Suprapubic skin (tissue), 4 donors: ENCODE measurements around the gene SEMA6B. TPM values are rescaled to one million over a fixed set of nuclear protein-coding genes. Genes with fewer than 3 reads are reported as not detected.

ENCODE experiments used
- DNase-seq, 2 donors: peaks; one replicate each; pipeline ENCODE4 v3.0.0-alpha.2; 2019; ENCODE audit warnings: low spot score in 2 of 2
- H3K27ac ChIP-seq: fragments of 200-600 bp; sonication (generic); one replicate; pipeline ENCODE4 v1.5.1; 2019
- H3K27me3 ChIP-seq: fragments of 200-600 bp; sonication (generic); one replicate; pipeline ENCODE4 v1.5.1; 2019
- H3K36me3 ChIP-seq: fragments of 200-600 bp; sonication (generic); one replicate; pipeline ENCODE4 v1.5.1; 2019
- H3K4me1 ChIP-seq: fragments of 200-600 bp; sonication (generic); one replicate; pipeline ENCODE4 v1.5.1; 2019
- H3K4me3 ChIP-seq: fragments of 200-600 bp; sonication (generic); one replicate; pipeline ENCODE4 v1.5.1; 2019; ENCODE audit warnings: mild to moderate bottlenecking
- H3K9me3 ChIP-seq: fragments of 200-600 bp; sonication (generic); one replicate; pipeline ENCODE4 v1.5.1; 2019
- EP300 ChIP-seq: sonication (generic); formaldehyde crosslinking; IDR thresholded peaks from one replicate; pipeline ENCODE4 v1.6.1; 2017; ENCODE audit warnings: antibody characterized with exemption
- POLR2A ChIP-seq, 2 donors: fragments of 450-650 bp; IDR thresholded peaks; one replicate each; pipeline ENCODE4 v1.6.1; 2017; ENCODE audit warnings: antibody characterized with exemption in 2 of 2, mild to moderate bottlenecking in 2 of 2, moderate library complexity in 2 of 2
- POLR2AphosphoS5 ChIP-seq, 3 donors: sonication (generic); formaldehyde crosslinking; IDR thresholded peaks; one replicate each; pipeline ENCODE4 v1.6.1; 2017; ENCODE audit warnings: antibody characterized with exemption in 3 of 3
- WGBS: methylation state at CpG from one replicate; pipeline ENCODE4 v1.1.5; 2018; 5-methylcytosine and 5-hydroxymethylcytosine counted together
- total RNA-seq, 4 donors: library from RNA; depleted of rRNA; stranded (reverse); fragments of >200 nt; gene quantifications; one replicate each; pipeline ENCODE4 v1.1.0, GENCODE V29; 2016
- TF ChIP-seq, protein P1 (sequence below), 2 donors: fragments of 200-600 bp in 1 of 2; fragments of 450-650 bp in 1 of 2; sonication (generic) in 1 of 2; IDR thresholded peaks; one replicate each; pipeline ENCODE4 v1.5.1; 2016 to 2019; ENCODE audit warnings: antibody characterized with exemption in 2 of 2, mild to moderate bottlenecking in 1 of 2, moderate library complexity in 1 of 2

Gene SEMA6B
- total RNA-seq, 4 donors from 2014 or later: 1.5 to 5.4 (median 3.3) TPM

DNA sequence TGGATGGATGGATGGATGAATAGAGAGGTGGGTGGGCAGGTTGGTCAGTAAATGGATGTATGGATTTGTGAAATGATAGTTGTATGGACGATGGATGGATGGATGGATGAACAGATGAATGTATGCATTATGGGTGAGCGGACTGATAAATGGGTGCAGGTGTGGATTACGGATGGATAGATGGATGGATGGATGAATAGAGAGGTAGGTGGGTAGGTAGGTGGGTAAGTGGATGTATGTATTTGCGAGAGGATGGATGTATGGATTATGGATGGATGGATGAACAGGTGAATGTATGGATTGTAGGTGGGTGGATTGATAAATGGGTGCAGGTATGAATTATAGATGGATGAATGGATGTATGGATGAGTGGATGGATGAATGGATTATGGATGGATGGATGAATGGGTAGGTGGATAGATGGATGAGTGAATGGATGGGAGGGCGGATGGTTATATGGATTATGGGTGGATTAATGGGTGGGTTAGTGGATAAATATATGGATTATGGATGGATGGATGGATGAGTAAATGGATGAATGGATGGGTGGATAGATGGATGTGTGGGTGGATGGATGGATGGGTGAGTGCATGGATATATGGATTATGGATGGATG, 42.8 kb upstream of the SEMA6B start:
- Histone ChIP-seq H3K4me3 (no peak overlapping the region), H3K27me3 (peaks cover 63% of the 10 kb centered on the region), H3K4me1 (peaks cover 23% of the 10 kb centered on the region), H3K9me3 (no peaks in the 10 kb centered on the region), H3K27ac (no peak overlapping the region), H3K36me3 (no peaks in the 10 kb centered on the region)
- TF ChIP-seq, protein P1, sequence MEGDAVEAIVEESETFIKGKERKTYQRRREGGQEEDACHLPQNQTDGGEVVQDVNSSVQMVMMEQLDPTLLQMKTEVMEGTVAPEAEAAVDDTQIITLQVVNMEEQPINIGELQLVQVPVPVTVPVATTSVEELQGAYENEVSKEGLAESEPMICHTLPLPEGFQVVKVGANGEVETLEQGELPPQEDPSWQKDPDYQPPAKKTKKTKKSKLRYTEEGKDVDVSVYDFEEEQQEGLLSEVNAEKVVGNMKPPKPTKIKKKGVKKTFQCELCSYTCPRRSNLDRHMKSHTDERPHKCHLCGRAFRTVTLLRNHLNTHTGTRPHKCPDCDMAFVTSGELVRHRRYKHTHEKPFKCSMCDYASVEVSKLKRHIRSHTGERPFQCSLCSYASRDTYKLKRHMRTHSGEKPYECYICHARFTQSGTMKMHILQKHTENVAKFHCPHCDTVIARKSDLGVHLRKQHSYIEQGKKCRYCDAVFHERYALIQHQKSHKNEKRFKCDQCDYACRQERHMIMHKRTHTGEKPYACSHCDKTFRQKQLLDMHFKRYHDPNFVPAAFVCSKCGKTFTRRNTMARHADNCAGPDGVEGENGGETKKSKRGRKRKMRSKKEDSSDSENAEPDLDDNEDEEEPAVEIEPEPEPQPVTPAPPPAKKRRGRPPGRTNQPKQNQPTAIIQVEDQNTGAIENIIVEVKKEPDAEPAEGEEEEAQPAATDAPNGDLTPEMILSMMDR (IDR thresholded peaks at IDR 0.05): no peak
- TF ChIP-seq POLR2AphosphoS5 (IDR thresholded peaks at IDR 0.05) (no peak), EP300 (no peak), POLR2A (IDR thresholded peaks at IDR 0.05) (no peak)
- no peak for DNase-seq
- WGBS: 90% methylated on average over 5 of the region's 5 CpGs

DNA sequence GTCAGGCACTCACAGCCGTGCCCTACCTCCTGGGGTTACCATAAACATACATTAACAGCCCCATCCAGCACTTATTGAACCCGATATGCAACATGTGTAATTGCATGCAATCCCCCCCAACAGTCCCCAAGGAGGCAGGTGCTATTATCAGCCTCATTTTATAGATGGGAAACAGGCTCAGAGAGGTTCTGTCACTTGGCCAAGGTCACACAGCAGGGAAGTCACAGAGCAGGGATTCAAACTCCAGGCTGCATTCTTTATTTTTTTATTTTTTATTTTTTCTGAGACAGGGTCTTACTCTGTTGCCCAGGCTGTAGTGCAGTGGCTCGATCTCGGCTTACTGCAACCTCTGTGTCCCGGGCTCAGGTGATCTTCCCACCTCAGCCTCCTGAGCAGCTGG, 41.4 kb upstream of the SEMA6B start:
- TF ChIP-seq POLR2A (IDR thresholded peaks at IDR 0.05): no peak
- TF ChIP-seq, protein P1 (IDR thresholded peaks at IDR 0.05): no peak
- TF ChIP-seq POLR2AphosphoS5 (IDR thresholded peaks at IDR 0.05): no peak
- TF ChIP-seq EP300: no peak
- H3K9me3 ChIP-seq: no peaks in the 10 kb centered on the region
- H3K27me3 ChIP-seq: peaks cover 60% of the 10 kb centered on the region
- H3K27ac ChIP-seq: no peak overlapping the region
- no peak overlapping the region for H3K4me3 ChIP-seq
- 84% methylated on average over 5 of the region's 5 CpGs for WGBS
- no peak for DNase-seq
- H3K36me3 ChIP-seq: no peaks in the 10 kb centered on the region
- peaks cover 15% of the 10 kb centered on the region for H3K4me1 ChIP-seq

DNA sequence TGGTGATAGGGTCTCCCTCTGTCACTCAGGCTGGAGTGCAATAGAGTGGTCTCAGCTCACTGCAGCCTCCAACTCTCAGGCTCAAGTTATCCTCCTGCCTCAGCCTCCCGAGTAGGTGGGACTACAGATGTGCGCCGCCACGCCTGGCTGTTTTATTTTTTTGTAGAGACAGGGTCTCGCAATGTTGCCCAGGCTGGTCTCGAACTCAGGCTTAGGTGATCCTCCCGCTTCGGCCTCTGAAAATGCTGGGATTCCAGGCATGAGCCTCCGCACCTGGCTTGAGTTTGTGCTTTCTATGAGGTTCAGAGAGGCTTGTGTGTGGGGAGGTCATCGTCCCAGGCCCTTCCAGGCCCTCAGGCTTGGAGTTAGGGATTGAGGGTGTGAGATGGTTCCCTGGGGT, 40.6 kb upstream of the SEMA6B start:
- WGBS: 84% methylated on average over 10 of the region's 10 CpGs
- no peak for DNase-seq
- no peaks in the 10 kb centered on the region for H3K36me3 ChIP-seq
- no peak overlapping the region for H3K4me3 ChIP-seq
- peaks cover 58% of the 10 kb centered on the region for H3K27me3 ChIP-seq
- H3K27ac ChIP-seq: no peak overlapping the region
- peaks cover 15% of the 10 kb centered on the region for H3K4me1 ChIP-seq
- H3K9me3 ChIP-seq: no peaks in the 10 kb centered on the region
- TF ChIP-seq, protein P1 (IDR thresholded peaks at IDR 0.05): no peak
- TF ChIP-seq POLR2A (IDR thresholded peaks at IDR 0.05) (no peak), EP300 (no peak), POLR2AphosphoS5 (IDR thresholded peaks at IDR 0.05) (no peak)

DNA sequence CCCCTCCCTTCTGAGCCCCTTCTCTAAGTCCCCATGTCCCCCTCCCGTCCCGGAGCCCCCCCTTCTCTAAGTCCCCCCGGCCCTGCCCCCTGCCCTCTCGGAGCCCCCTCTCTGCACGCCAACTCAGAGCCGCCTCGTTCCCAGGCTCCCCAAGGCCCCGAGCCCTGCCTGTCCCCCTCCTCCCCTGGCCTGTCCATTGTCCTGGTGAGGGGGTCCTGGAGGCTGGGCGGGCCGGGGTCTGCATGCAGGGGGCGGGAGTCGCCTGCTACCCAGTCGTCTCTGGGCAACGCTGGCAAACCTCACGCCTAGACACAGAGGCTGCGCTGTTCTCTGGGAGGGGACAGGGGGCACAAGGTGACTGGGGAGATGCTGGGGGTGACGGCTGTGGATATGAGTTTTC, 39.2 kb upstream of the SEMA6B start:
- no peak overlapping the region for H3K4me3 ChIP-seq
- H3K27ac ChIP-seq: no peak overlapping the region
- peaks cover 15% of the 10 kb centered on the region for H3K4me1 ChIP-seq
- DNase-seq: no peak
- TF ChIP-seq, protein P1 (IDR thresholded peaks at IDR 0.05): no peak
- TF ChIP-seq POLR2A (IDR thresholded peaks at IDR 0.05) (no peak), POLR2AphosphoS5 (IDR thresholded peaks at IDR 0.05) (no peak), EP300 (no peak)
- H3K27me3 ChIP-seq: peaks cover 53% of the 10 kb centered on the region
- H3K36me3 ChIP-seq: no peaks in the 10 kb centered on the region
- WGBS: 16% methylated on average over 10 of the region's 17 CpGs
- H3K9me3 ChIP-seq: no peaks in the 10 kb centered on the region

DNA sequence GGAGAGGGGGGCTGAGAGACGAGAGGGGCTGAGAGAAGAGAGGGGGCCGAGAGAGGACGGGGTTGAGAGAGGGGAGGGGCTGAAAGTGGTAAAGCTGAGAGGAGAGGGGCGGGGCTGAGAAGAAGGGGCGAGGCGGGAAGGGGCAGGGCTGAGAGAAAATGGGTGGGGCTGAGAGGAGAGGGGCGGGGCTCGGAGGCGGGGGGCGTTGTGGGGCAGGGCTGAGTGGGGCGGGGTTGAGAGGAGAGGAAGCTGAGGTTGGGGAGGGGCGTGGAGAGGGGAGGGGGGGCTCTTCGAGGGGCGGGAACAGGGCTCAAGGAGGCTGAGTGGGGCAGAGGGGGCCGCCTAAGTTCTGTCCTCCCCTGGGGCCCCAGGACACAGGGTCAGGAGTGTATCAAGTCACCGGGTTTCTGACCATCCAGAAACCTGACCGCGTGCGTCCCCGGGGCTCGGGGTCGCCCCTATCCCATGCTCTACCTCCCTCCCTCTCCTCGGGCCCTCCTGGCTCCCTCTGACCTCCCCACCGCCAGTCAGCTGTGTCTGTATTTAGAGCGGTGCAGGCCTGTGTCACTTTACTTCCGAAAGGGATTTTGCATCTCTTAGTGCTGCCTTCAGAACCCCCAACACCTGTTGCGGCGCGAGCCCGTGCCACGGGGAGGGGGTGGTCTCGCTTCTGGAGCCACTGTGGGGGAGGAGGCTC, 38.6 kb upstream of the SEMA6B start:
- 3% methylated on average over 16 of the region's 32 CpGs for WGBS
- DNase-seq: no peak
- Histone ChIP-seq H3K27me3 (peaks cover 54% of the 10 kb centered on the region), H3K9me3 (no peaks in the 10 kb centered on the region), H3K4me3 (no peak overlapping the region), H3K27ac (no peak overlapping the region), H3K36me3 (no peaks in the 10 kb centered on the region), H3K4me1 (peaks cover 16% of the 10 kb centered on the region)
- TF ChIP-seq POLR2AphosphoS5 (IDR thresholded peaks at IDR 0.05) (no peak), EP300 (no peak), POLR2A (IDR thresholded peaks at IDR 0.05) (no peak)
- TF ChIP-seq, protein P1 (IDR thresholded peaks at IDR 0.05): no peak
